HG02763 (cell line): ENCODE results near the gene KCNQ1.

Experiments
- ATAC-seq: cut with Tn5 transposase; IDR thresholded peaks from one replicate; pipeline ENCODE4 v1.9.1; 2021; ENCODE audit warnings: mild to moderate bottlenecking, moderate library complexity; ENCODE audit not compliant: unreplicated experiment

The KCNQ1 gene

GRCh38 chr11:2674658-2675131 lies 229.9 kb downstream of the KCNQ1 start:
- ATAC-seq = no peak

GRCh38 chr11:2675540-2675939 lies 230.7 kb downstream of the KCNQ1 start:
- no peak for ATAC-seq

GRCh38 chr11:2677127-2677526 lies 232.3 kb downstream of the KCNQ1 start:
- no peak for ATAC-seq

GRCh38 chr11:2678396-2678795 lies 233.6 kb downstream of the KCNQ1 start:
- no peak for ATAC-seq

GRCh38 chr11:2679011-2679676 lies 234.3 kb downstream of the KCNQ1 start:
- no peak for ATAC-seq

- no peak for ATAC-seq
These were observed 236.8 kb downstream of the KCNQ1 start for GRCh38 chr11:2681408-2682145.

GRCh38 chr11:2683806-2684205 lies 239.0 kb downstream of the KCNQ1 start:
- no peak for ATAC-seq

GRCh38 chr11:2684581-2684980 lies 239.8 kb downstream of the KCNQ1 start:
- no peak for ATAC-seq

GRCh38 chr11:2685051-2685450 lies 240.2 kb downstream of the KCNQ1 start:
- ATAC-seq = no peak

- ATAC-seq = no peak
These were observed 241.0 kb downstream of the KCNQ1 start for GRCh38 chr11:2685566-2686359.

GRCh38 chr11:2686360-2687222 lies 241.8 kb downstream of the KCNQ1 start:
- ATAC-seq = no peak

- ATAC-seq = no peak
These were observed 242.4 kb downstream of the KCNQ1 start for GRCh38 chr11:2687223-2687530.

GRCh38 chr11:2687782-2688191 lies 243.0 kb downstream of the KCNQ1 start:
- ATAC-seq = no peak

- no peak for ATAC-seq
These were observed 243.8 kb downstream of the KCNQ1 start for GRCh38 chr11:2688381-2689231.

- no peak for ATAC-seq
These were observed 245.1 kb downstream of the KCNQ1 start for GRCh38 chr11:2689651-2690575.

GRCh38 chr11:2690596-2691354 lies 246.0 kb downstream of the KCNQ1 start:
- ATAC-seq = no peak

GRCh38 chr11:2691355-2691761 lies 246.6 kb downstream of the KCNQ1 start:
- no peak for ATAC-seq
